RWPE1 (cell line): ENCODE results near the gene RASSF1.

Experiments used
- CTCF ChIA-PET: fragments of 350-600 bp; sonication (Branson Sonifier 250); formaldehyde crosslinking; extraction: SDS; loops from one replicate; lab custom pipeline; 2021; lab: Yijun Ruan, JAX
- POLR2A ChIA-PET: fragments of 400-600 bp; formaldehyde crosslinking; extraction: SDS; loops from one replicate; lab custom pipeline; 2020; ENCODE audit warnings: antibody characterized with exemption; ENCODE audit not compliant: low non-redundant PET; lab: Yijun Ruan, JAX
- DNase-seq: peaks from one replicate; pipeline ENCODE4 v3.0.0; 2012; ENCODE audit warnings: low spot score
- H3K27ac ChIP-seq: fragments of 450-650 bp; 2 replicates; pipeline ENCODE4 v1.5.1; 2017
- TF ChIP-seq, protein P1 (sequence below): fragments of 450-650 bp; conservative IDR thresholded peaks from 2 replicates; pipeline ENCODE4 v1.5.1; 2017; ENCODE audit warnings: low read depth, mild to moderate bottlenecking

RASSF1 gene

GRCh38 chr3:50322386-50323091 is 18.1 kb downstream of the RASSF1 start, which contains the start of gene HYAL2:
TSS of gene HYAL2 (minus strand) at chr3:50322745. CDS start at chr3:50320489, 2,256 bp downstream.
- CTCF ChIA-PET: no interaction called here
- POLR2A ChIA-PET: no interaction called here
- no peak for DNase-seq
- TF ChIP-seq, protein P1, sequence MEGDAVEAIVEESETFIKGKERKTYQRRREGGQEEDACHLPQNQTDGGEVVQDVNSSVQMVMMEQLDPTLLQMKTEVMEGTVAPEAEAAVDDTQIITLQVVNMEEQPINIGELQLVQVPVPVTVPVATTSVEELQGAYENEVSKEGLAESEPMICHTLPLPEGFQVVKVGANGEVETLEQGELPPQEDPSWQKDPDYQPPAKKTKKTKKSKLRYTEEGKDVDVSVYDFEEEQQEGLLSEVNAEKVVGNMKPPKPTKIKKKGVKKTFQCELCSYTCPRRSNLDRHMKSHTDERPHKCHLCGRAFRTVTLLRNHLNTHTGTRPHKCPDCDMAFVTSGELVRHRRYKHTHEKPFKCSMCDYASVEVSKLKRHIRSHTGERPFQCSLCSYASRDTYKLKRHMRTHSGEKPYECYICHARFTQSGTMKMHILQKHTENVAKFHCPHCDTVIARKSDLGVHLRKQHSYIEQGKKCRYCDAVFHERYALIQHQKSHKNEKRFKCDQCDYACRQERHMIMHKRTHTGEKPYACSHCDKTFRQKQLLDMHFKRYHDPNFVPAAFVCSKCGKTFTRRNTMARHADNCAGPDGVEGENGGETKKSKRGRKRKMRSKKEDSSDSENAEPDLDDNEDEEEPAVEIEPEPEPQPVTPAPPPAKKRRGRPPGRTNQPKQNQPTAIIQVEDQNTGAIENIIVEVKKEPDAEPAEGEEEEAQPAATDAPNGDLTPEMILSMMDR: no peak
- H3K27ac ChIP-seq: peak within 1 kb of the TSS; percentile 97

- no peak for DNase-seq
- H3K27ac ChIP-seq: peak overlapping the region; percentile 97
- TF ChIP-seq, protein P1: no peak
- ChIA-PET POLR2A (interaction anchor here (0.6 kb wide), 1 partner anchor 23 kb away, joined by 3 read pairs; no protein-coding TSS in a partner anchor), CTCF (no interaction called here)
Observed at GRCh38 chr3:50322115-50322385, 18.6 kb downstream of the RASSF1 start.

- H3K27ac ChIP-seq: peak overlapping the region; percentile 97
- TF ChIP-seq, protein P1: peak; percentile 70
- CTCF ChIA-PET: interaction anchor here (0.7 kb wide), 1 partner anchor 22 kb away, joined by 4 read pairs; no protein-coding TSS in a partner anchor
- peak; percentile 78 for DNase-seq
- POLR2A ChIA-PET: interaction anchor here (0.6 kb wide), 1 partner anchor 24 kb away, joined by 3 read pairs; no protein-coding TSS in a partner anchor
Observed at GRCh38 chr3:50321336-50322114, 19.1 kb downstream of the RASSF1 start.

DNA sequence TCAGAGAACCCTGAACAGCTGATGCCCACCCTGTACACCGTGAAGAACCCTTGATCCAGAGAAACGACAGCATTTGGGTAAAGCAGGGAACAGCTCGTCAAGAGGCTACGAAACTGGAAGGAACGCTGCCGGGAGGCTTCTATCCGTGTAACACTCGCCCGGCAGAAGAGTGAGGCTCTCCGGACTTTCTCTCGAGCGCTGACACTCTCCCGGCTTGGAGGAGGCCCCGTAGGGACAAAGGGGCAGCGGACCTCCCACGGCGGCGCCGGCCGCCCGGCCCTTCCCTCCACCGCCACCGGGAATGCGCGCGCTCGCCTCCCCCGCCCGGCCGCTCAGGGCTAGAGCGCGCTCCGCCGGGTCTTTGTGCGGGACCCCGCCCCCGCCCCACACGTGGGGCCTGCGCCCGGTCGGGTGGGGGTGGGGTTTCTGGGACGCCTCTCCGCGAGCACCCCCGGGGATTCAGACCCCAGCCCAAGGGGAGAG is 19.7 kb downstream of the RASSF1 start:
- DNase-seq: peak; percentile 56
- POLR2A ChIA-PET: no interaction called here
- H3K27ac ChIP-seq: peak overlapping the region; percentile 97
- CTCF ChIA-PET: interaction anchor here (0.7 kb wide), 1 partner anchor 21 kb away, joined by 4 read pairs; no protein-coding TSS in a partner anchor
- TF ChIP-seq, protein P1: no peak

- CTCF ChIA-PET: no interaction called here
- H3K27ac ChIP-seq: peak overlapping the region; percentile 97
- POLR2A ChIA-PET: no interaction called here
- TF ChIP-seq, protein P1: no peak
- no peak for DNase-seq
Observed at GRCh38 chr3:50319894-50320625, 20.6 kb downstream of the RASSF1 start.
